Measurements from ENCODE around the gene SSMEM1. TPM values are rescaled to one million over a fixed set of nuclear protein-coding genes. Genes with fewer than 3 reads are reported as not detected.
"Not testable (repeated sequence)": the region's sequence is repeated elsewhere in the genome, so short reads cannot be mapped to it uniquely, and the experiment has no call there.

SSMEM1 gene
- total RNA-seq, 4 donors from 2014 or later = not detected

GRCh38 chr7:130227883-130228575, 20.4 kb downstream of the SSMEM1 start:
- no peak for DNase-seq
- Histone ChIP-seq H3K27ac (peak overlapping the region; percentile 47 to 73), H3K36me3 (no peaks in the 10 kb centered on the region), H3K9me3 (no peaks in the 10 kb centered on the region), H3K27me3 (no peaks in the 10 kb centered on the region), H3K4me3 (no peak overlapping the region), H3K4me1 (no peaks in the 10 kb centered on the region)
- intact Hi-C loops (cut with DNase I; ENCODE audit: low total_unique reads) = no loop called here
- no peak for TF ChIP-seq POLR2A (IDR thresholded peaks at IDR 0.05)
- no peak for TF ChIP-seq CTCF (IDR thresholded peaks at IDR 0.05)

GRCh38 chr7:130228840-130229502, 21.3 kb downstream of the SSMEM1 start:
- Histone ChIP-seq H3K27ac (peak overlapping the region; percentile 63 to 73), H3K4me1 (no peaks in the 10 kb centered on the region), H3K9me3 (no peaks in the 10 kb centered on the region), H3K27me3 (no peaks in the 10 kb centered on the region), H3K36me3 (no peaks in the 10 kb centered on the region), H3K4me3 (no peak overlapping the region)
- intact Hi-C loops (cut with DNase I; ENCODE audit: low total_unique reads) = no loop called here
- DNase-seq = no peak
- TF ChIP-seq CTCF (IDR thresholded peaks at IDR 0.05) = no peak
- TF ChIP-seq POLR2A (IDR thresholded peaks at IDR 0.05) = no peak

- H3K27me3 ChIP-seq; DNase-seq; H3K36me3 ChIP-seq; H3K9me3 ChIP-seq; H3K4me3 ChIP-seq; intact Hi-C loops (cut with DNase I; ENCODE audit: low total_unique reads); H3K4me1 ChIP-seq: not testable (repeated sequence)
- H3K27ac ChIP-seq = peak overlapping the region; percentile 63 to 73
Measured at GRCh38 chr7:130229981-130230380, 22.3 kb downstream of the SSMEM1 start.

DNA sequence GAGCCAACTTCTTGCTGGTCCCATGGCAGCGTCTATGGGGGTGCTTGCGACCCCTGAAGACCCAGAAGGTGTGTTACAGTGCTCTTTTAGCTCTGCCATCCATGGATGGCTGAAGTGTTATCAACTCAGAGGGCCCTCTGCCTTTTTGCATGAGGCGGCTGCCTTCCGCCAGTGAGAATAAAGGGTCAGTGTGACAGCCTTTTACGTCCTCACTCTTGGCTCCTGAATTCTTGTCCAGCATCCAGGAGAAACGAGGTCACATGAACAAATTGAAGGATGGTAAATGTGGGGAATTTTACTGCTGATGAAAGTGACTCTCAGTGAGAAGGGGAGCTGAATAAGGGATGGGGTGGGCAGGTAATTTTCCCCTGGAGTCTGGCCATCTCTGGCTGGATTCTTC, 24.1 kb downstream of the SSMEM1 start:
- Histone ChIP-seq H3K4me1 (no peaks in the 10 kb centered on the region), H3K27ac (no peak overlapping the region), H3K27me3 (no peaks in the 10 kb centered on the region), H3K4me3 (no peak overlapping the region), H3K36me3 (no peaks in the 10 kb centered on the region), H3K9me3 (no peaks in the 10 kb centered on the region)
- TF ChIP-seq POLR2A (IDR thresholded peaks at IDR 0.05) = no peak
- TF ChIP-seq CTCF (IDR thresholded peaks at IDR 0.05) = no peak
- intact Hi-C loops (cut with DNase I; ENCODE audit: low total_unique reads) = no loop called here
- DNase-seq = no peak

DNA sequence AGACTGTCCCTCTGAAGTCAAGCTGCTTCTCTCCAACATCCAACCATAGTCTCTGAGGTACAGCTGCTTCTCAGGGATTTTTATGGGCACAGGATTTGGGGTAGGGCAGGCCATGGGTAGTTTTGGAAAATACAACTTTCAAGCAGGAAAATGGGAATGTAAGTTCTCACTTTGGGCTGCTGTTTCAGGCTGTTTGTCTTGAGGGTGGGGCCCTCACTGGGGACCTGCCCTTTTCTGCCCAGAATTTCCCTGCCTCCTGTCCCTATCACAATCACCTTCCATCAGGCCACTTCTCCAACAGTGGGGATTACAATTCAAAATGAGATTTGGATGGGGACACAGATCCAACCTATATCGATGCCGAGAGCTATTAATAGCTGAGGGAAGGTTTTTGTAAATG, 24.5 kb downstream of the SSMEM1 start:
- no peak overlapping the region for H3K27ac ChIP-seq
- H3K36me3 ChIP-seq = no peaks in the 10 kb centered on the region
- H3K9me3 ChIP-seq = no peaks in the 10 kb centered on the region
- TF ChIP-seq POLR2A (IDR thresholded peaks at IDR 0.05) = no peak
- no peak for TF ChIP-seq CTCF (IDR thresholded peaks at IDR 0.05)
- DNase-seq = no peak
- H3K4me3 ChIP-seq = no peak overlapping the region
- intact Hi-C loops (cut with DNase I; ENCODE audit: low total_unique reads) = no loop called here
- no peaks in the 10 kb centered on the region for H3K4me1 ChIP-seq
- H3K27me3 ChIP-seq = no peaks in the 10 kb centered on the region

Data from uterus (tissue), 4 donors.